ENCODE measurements around the gene SPRR2A.
"Not testable (repeated sequence)": the region's sequence is repeated elsewhere in the genome, so short reads cannot be mapped to it uniquely, and the experiment has no call there.

The SPRR2A gene

GRCh38 chr1:153057375-153057774 is at the start of gene SPRR2A:
Gene SPRR2A (minus strand): TSS chr1:153057512. CDS start chr1:153056735, 777 bp downstream.
- DNase-seq, result no peak

GRCh38 chr1:153100245-153100644 is 42.9 kb upstream of the SPRR2A start:
- DNase-seq, result no peak

GRCh38 chr1:153099461-153100045 is 42.2 kb upstream of the SPRR2A start:
- no peak for DNase-seq

- no peak for DNase-seq
Observed at GRCh38 chr1:153095764-153096163, 38.5 kb upstream of the SPRR2A start.

GRCh38 chr1:153094426-153094825 is 37.1 kb upstream of the SPRR2A start, which contains the start of gene SPRR2E:
Gene SPRR2E (minus strand): TSS chr1:153094526. CDS start chr1:153093751, 775 bp downstream.
- no peak for DNase-seq

GRCh38 chr1:153087652-153088051 is 30.3 kb upstream of the SPRR2A start:
- DNase-seq, result no peak

- no peak for DNase-seq
Observed at GRCh38 chr1:153081736-153082135, 24.4 kb upstream of the SPRR2A start.

GRCh38 chr1:153072806-153073726 is 15.8 kb upstream of the SPRR2A start:
- DNase-seq, result no peak

- no peak for DNase-seq
Observed at GRCh38 chr1:153071511-153071910, 14.2 kb upstream of the SPRR2A start, which contains the start of gene SPRR2B. Gene SPRR2B (minus strand): TSS chr1:153071611. CDS start chr1:153070839, 772 bp downstream.

GRCh38 chr1:153070243-153070642 is 12.9 kb upstream of the SPRR2A start:
- DNase-seq, result no peak

- no peak for DNase-seq
Observed at GRCh38 chr1:153058826-153059784, 1.8 kb upstream of the SPRR2A start.

- no peak for DNase-seq
Observed at GRCh38 chr1:153058154-153058553, 842 bp upstream of the SPRR2A start.

- not testable (repeated sequence) for DNase-seq
Observed at GRCh38 chr1:153056111-153056510, 1.2 kb downstream of the SPRR2A start.

- DNase-seq, result no peak
Observed at GRCh38 chr1:153049211-153049610, 8.1 kb downstream of the SPRR2A start.

- DNase-seq, result no peak
Observed at GRCh38 chr1:153040950-153041631, 16.2 kb downstream of the SPRR2A start, which contains the start of gene SPRR2D. Gene SPRR2D (minus strand): TSS chr1:153041120. CDS start chr1:153040346, 774 bp downstream.

- DNase-seq, result no peak
Observed at GRCh38 chr1:153035211-153035610, 22.1 kb downstream of the SPRR2A start.

GRCh38 chr1:153032677-153033308 is 24.5 kb downstream of the SPRR2A start:
- no peak for DNase-seq

- no peak for DNase-seq
Observed at GRCh38 chr1:153032073-153032472, 25.2 kb downstream of the SPRR2A start.

GRCh38 chr1:153030895-153031294 is 26.4 kb downstream of the SPRR2A start, which contains the start of gene SPRR1B:
Gene SPRR1B (plus strand): TSS chr1:153031203. CDS start chr1:153032346, 1,143 bp downstream.
- DNase-seq, result no peak

- DNase-seq, result no peak
Observed at GRCh38 chr1:153028766-153029165, 28.5 kb downstream of the SPRR2A start.

- DNase-seq, result no peak
Observed at GRCh38 chr1:153025797-153026196, 31.5 kb downstream of the SPRR2A start.

Data from CD4-positive, alpha-beta T cell treated with Interleukin-1 beta for 1 hour (primary cell).